Endothelial cell of umbilical vein (primary cell): ENCODE data around the gene PEMT. TPM values are rescaled to one million over a fixed set of nuclear protein-coding genes. Genes with fewer than 3 reads are reported as not detected.

Source experiments
- BruUV-seq: library from RNA; stranded (reverse); fragments of 400-500 nt; replicated peaks from 2 replicates; lab custom pipeline; 2021; lab: Mats Ljungman, UMichigan
- CTCF ChIA-PET: fragments of 300-600, 350-600 bp; sonication (Branson Sonifier 250); formaldehyde crosslinking; loops from one replicate; lab custom pipeline; 2021; ENCODE audit warnings: antibody characterized with exemption, inconsistent platforms; lab: Charles Lee
- POLR2A ChIA-PET: fragments of 300-600, 350-600 bp; sonication (Branson Sonifier 250); formaldehyde crosslinking; loops from one replicate; lab custom pipeline; 2021; ENCODE audit warnings: antibody characterized with exemption, inconsistent platforms; lab: Charles Lee
- DNase-seq: peaks from one replicate; pipeline ENCODE4 v3.0.0-alpha.2; 2011; ENCODE audit warnings: low read depth, low spot score
- FAIRE-seq: peaks from 2 replicates; lab custom pipeline; 2011; peaks lifted over from hg19 to GRCh38; lab: Jason Lieb, UNC
- H2AFZ ChIP-seq: 2 replicates; pipeline ENCODE4 v1.6.0; 2012; ENCODE audit warnings: low read depth, low read length, control low read depth, inconsistent platforms
- H3K27ac ChIP-seq: 2 replicates; pipeline ENCODE4 v1.5.1; 2011; ENCODE audit warnings: low read depth, mild to moderate bottlenecking, control low read depth, low read length, moderate library complexity; ENCODE audit not compliant: insufficient read depth
- H3K27me3 ChIP-seq, 2 experiments: 2 replicates each; pipeline versions ENCODE4 v1.6.0 to v1.6.1; 2011; ENCODE audit warnings: low read length in 2 of 2, mixed read lengths in 1 of 2; ENCODE audit not compliant: control insufficient read depth in 2 of 2, insufficient read depth in 2 of 2
- H3K36me3 ChIP-seq, 2 experiments: 2 replicates in 1 of 2; 3 replicates in 1 of 2; pipeline ENCODE4 v1.5.1; 2011; ENCODE audit warnings: low read length in 2 of 2, mild to moderate bottlenecking in 1 of 2, moderate library complexity in 1 of 2; ENCODE audit not compliant: control insufficient read depth in 2 of 2, insufficient read depth in 2 of 2; ENCODE audit errors: extremely low read depth in 1 of 2
- H3K4me1 ChIP-seq: 3 replicates; pipeline ENCODE4 v1.5.1; 2011; ENCODE audit warnings: mild to moderate bottlenecking, low read length; ENCODE audit not compliant: control insufficient read depth, insufficient read depth; ENCODE audit errors: extremely low read depth
- H3K4me2 ChIP-seq: 2 replicates; pipeline ENCODE4 v1.6.1; 2011; ENCODE audit warnings: low read length, control low read depth, mixed read lengths; ENCODE audit not compliant: insufficient read depth
- H3K4me3 ChIP-seq, 3 experiments: fragments of 200-600 bp in 1 of 3; sonication (generic), shearing (Covaris generic) in 1 of 3; replicated peaks in 1 of 3; 2 replicates each; pipeline ENCODE4 v1.5.1; 2011 to 2016; ENCODE audit warnings: control low read depth in 3 of 3, low read length in 3 of 3, mild to moderate bottlenecking in 2 of 3, inconsistent platforms in 1 of 3, low read depth in 1 of 3, moderate library complexity in 1 of 3; ENCODE audit not compliant: insufficient read depth in 1 of 3
- H3K79me2 ChIP-seq: 2 replicates; pipeline ENCODE4 v1.6.0; 2012; ENCODE audit warnings: low read length, inconsistent platforms; ENCODE audit not compliant: control insufficient read depth, insufficient read depth
- H3K9ac ChIP-seq: replicated peaks from 2 replicates; pipeline ENCODE3; 2011; ENCODE audit warnings: low read length, control low read depth; ENCODE audit not compliant: insufficient read depth; ENCODE audit errors: extremely low read depth
- H3K9me1 ChIP-seq: replicated peaks from 3 replicates; pipeline ENCODE4 v1.6.0; 2011; ENCODE audit warnings: mild to moderate bottlenecking, low read length; ENCODE audit not compliant: control insufficient read depth, insufficient read depth; ENCODE audit errors: extremely low read depth
- H3K9me3 ChIP-seq: replicated peaks from 2 replicates; pipeline ENCODE4 v1.5.1; 2012; ENCODE audit warnings: low read length, inconsistent platforms; ENCODE audit not compliant: control insufficient read depth, insufficient read depth
- H4K20me1 ChIP-seq: replicated peaks from 2 replicates; pipeline ENCODE3; 2011; ENCODE audit warnings: mild to moderate bottlenecking, low read length; ENCODE audit not compliant: control insufficient read depth, insufficient read depth; ENCODE audit errors: extremely low read depth
- EZH2 ChIP-seq: IDR thresholded peaks from 2 replicates; pipeline ENCODE4 v1.6.1; 2012; ENCODE audit warnings: borderline replicate concordance, low read depth, mild to moderate bottlenecking, moderate library complexity, low read length, inconsistent platforms; ENCODE audit not compliant: severe bottlenecking
- FOS ChIP-seq: IDR thresholded peaks from 2 replicates; pipeline ENCODE4 v1.6.1; 2011; ENCODE audit warnings: mild to moderate bottlenecking, low read length, moderate library complexity, borderline replicate concordance; ENCODE audit not compliant: insufficient read depth
- GATA2 ChIP-seq: IDR thresholded peaks from 2 replicates; pipeline ENCODE4 v1.7.0; 2011; ENCODE audit warnings: low read depth, mild to moderate bottlenecking, moderate library complexity, mixed read lengths, low read length; ENCODE audit not compliant: insufficient read length, insufficient read depth
- JUN ChIP-seq: IDR thresholded peaks from 2 replicates; pipeline ENCODE4 v1.6.1; 2011; ENCODE audit warnings: borderline replicate concordance, low read depth; ENCODE audit not compliant: insufficient read length, insufficient read depth
- MYC ChIP-seq: IDR thresholded peaks from one replicate; pipeline ENCODE4 v1.6.1; 2011; ENCODE audit warnings: mild to moderate bottlenecking, low read depth, low read length
- POLR2A ChIP-seq: IDR thresholded peaks from 2 replicates; pipeline ENCODE4 v1.6.1; 2012; ENCODE audit warnings: low read depth, mild to moderate bottlenecking, control low read depth, low read length
- POLR2AphosphoS5 ChIP-seq: IDR thresholded peaks from 2 replicates; pipeline ENCODE4 v1.6.1; 2012; ENCODE audit warnings: low read depth, mild to moderate bottlenecking, control low read depth, low read length, moderate library complexity; ENCODE audit not compliant: insufficient read depth
- dilution Hi-C: fragments of 300-500 bp; cut with MboI; formaldehyde crosslinking; loops from one replicate; pipeline ENCODE4 v1.15.0; 2019; ENCODE audit warnings: low sequenced_read_pairs; ENCODE audit not compliant: extremely low pct_ligation_motif_present
- intact Hi-C: fragments of 100-400 bp; cut with micrococcal nuclease; formaldehyde crosslinking; loops from one replicate; pipeline ENCODE4 v1.10.0; 2022
- polyA plus RNA-seq, 4 experiments: library from polyadenylated mRNA; depleted of rRNA in 3 of 4; stranded (reverse) in 3 of 4; unstranded in 1 of 4; fragments of >200 nt; gene quantifications; 2 replicates each; pipeline versions ENCODE4 v1.2.1 to v1.2.3, GENCODE V29; 2011 to 2012; ENCODE audit warnings: missing spikeins in 1 of 4
- total RNA-seq: library from RNA; stranded (reverse); gene quantifications from 2 replicates; pipeline ENCODE4 v1.2.3, GENCODE V29; 2021
- TF ChIP-seq, protein P1 (sequence below), 2 donors: IDR thresholded peaks; 1 replicate in 1 of 2; 2 replicates in 1 of 2; pipeline ENCODE4 v1.5.1; 2011; ENCODE audit warnings: low read length in 2 of 2, mild to moderate bottlenecking in 2 of 2, moderate library complexity in 2 of 2, control low read depth in 1 of 2, inconsistent platforms in 1 of 2, low read depth in 1 of 2; ENCODE audit not compliant: insufficient read depth in 1 of 2; ENCODE audit errors: extremely low read depth in 1 of 2
- TF ChIP-seq, protein P2 (sequence below): IDR thresholded peaks from 2 replicates; pipeline ENCODE4 v1.6.1; 2011; ENCODE audit not compliant: insufficient read depth, insufficient read length

Gene PEMT
- total and polyA plus RNA-seq, 2 donors (not counting 3 experiments of a cell fraction or from before 2014, with no cell fraction given), result 35.1 to 58.4 TPM

DNA sequence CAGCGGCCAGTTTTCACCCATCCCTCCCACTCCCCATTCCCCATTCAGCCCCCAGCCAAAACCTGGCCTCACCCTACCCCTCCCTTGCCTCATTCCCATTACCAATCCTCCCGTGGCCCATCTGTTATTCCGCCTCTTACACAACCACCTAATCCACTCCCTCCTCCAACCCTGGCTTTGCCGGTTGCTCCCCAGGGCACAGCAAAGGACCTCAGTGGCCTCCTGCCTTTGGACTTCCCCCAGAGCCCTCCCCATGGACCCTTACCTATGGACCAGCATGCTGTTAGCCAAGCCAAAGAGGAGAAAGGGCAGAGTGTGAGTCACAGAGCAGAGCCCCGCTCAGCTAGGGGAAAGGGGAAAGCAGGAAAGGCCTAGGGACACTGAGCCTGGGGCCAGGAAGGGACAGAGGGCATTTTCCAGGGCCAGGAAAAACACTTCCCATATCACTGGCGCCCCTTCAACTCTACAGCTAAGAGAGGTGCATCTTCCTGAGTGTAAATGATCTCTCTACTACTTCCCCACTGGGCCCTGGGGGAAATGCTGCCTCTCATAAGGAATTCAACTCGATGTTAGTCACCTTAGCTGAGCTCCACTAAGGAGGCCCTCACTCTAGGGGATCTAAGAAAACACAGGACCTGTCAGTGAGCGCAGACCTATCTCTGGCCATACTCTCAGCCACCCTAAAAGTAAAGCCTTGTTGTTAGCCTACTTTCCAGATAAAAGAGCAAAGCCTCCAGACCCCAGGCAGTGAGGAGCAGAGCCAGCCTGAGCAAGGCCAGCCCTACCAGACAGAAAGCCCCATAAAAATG lies 10.6 kb downstream of the PEMT start:
- DNase-seq (no peak), FAIRE-seq (no peak)
- H3K9me1 ChIP-seq, result no peaks in the 10 kb centered on the region
- H3K9ac ChIP-seq, result no peak overlapping the region
- no peak overlapping the region for H3K27ac ChIP-seq
- ChIA-PET CTCF (interaction anchor here (2.7 kb wide), 1 partner anchor 13 kb away, joined by 9 read pairs; no protein-coding TSS in a partner anchor), POLR2A (interaction anchor here (1.2 kb wide), 1 partner anchor 84 kb away, joined by 3 read pairs; no protein-coding TSS in a partner anchor)
- H3K9me3 ChIP-seq, result no peaks in the 10 kb centered on the region
- H4K20me1 ChIP-seq, result no peaks in the 10 kb centered on the region
- H3K4me3 ChIP-seq, result no peak overlapping the region
- TF ChIP-seq, protein P1, sequence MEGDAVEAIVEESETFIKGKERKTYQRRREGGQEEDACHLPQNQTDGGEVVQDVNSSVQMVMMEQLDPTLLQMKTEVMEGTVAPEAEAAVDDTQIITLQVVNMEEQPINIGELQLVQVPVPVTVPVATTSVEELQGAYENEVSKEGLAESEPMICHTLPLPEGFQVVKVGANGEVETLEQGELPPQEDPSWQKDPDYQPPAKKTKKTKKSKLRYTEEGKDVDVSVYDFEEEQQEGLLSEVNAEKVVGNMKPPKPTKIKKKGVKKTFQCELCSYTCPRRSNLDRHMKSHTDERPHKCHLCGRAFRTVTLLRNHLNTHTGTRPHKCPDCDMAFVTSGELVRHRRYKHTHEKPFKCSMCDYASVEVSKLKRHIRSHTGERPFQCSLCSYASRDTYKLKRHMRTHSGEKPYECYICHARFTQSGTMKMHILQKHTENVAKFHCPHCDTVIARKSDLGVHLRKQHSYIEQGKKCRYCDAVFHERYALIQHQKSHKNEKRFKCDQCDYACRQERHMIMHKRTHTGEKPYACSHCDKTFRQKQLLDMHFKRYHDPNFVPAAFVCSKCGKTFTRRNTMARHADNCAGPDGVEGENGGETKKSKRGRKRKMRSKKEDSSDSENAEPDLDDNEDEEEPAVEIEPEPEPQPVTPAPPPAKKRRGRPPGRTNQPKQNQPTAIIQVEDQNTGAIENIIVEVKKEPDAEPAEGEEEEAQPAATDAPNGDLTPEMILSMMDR (IDR thresholded peaks at IDR 0.05; ENCODE audit: extremely low read depth in 1 of 2, insufficient read depth in 1 of 2, low read depth in 1 of 2, low read length in 2 of 2), result no peak
- no peak for TF ChIP-seq EZH2
- no peak for TF ChIP-seq FOS
- no peak for TF ChIP-seq POLR2AphosphoS5
- TF ChIP-seq, protein P2, sequence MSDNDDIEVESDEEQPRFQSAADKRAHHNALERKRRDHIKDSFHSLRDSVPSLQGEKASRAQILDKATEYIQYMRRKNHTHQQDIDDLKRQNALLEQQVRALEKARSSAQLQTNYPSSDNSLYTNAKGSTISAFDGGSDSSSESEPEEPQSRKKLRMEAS, result no peak
- TF ChIP-seq JUN, result no peak
- TF ChIP-seq MYC, result no peak
- no peak for TF ChIP-seq GATA2
- no peak for TF ChIP-seq POLR2A
- no TSS peak for BruUV-seq
- intact Hi-C loops, result no loop called here
- H3K4me2 ChIP-seq, result no peak overlapping the region
- dilution Hi-C loops, result no loop called here
- no peak overlapping the region for H2AFZ ChIP-seq
- H3K79me2 ChIP-seq, result no peaks in the 10 kb centered on the region
- H3K36me3 ChIP-seq, result peaks cover 0 to 2% of the 10 kb centered on the region in 2 experiments
- H3K27me3 ChIP-seq, result no peaks in the 10 kb centered on the region
- no peaks in the 10 kb centered on the region for H3K4me1 ChIP-seq
